ENCODE results near the gene PTGES3.
A peak's percentile ranks its signal among the peaks of the same experiment; 100 is the strongest.
"Not testable (repeated sequence)": the region's sequence is repeated elsewhere in the genome, so short reads cannot be mapped to it uniquely, and the experiment has no call there.

The PTGES3 gene

GRCh38 chr12:56648023-56648422 is 40.1 kb downstream of the PTGES3 start:
- DNase-seq: not testable (repeated sequence)

- DNase-seq: peak; percentile 90
Observed at GRCh38 chr12:56645717-56646446, 42.2 kb downstream of the PTGES3 start, which contains the start of gene ATP5F1B. ATP5F1B (minus strand) TSS chr12:56645984; CDS start chr12:56645963, 21 bp downstream.

- DNase-seq: no peak
Observed at GRCh38 chr12:56645201-56645716, 42.8 kb downstream of the PTGES3 start.

GRCh38 chr12:56644654-56645053 is 43.4 kb downstream of the PTGES3 start:
- DNase-seq: no peak

GRCh38 chr12:56641219-56641618 is 46.9 kb downstream of the PTGES3 start:
- no peak for DNase-seq

GRCh38 chr12:56637621-56638020 is 50.5 kb downstream of the PTGES3 start:
- DNase-seq: no peak

GRCh38 chr12:56636675-56637540 is 51.2 kb downstream of the PTGES3 start:
- peak; percentile 92 for DNase-seq

GRCh38 chr12:56635806-56636674 is 52.0 kb downstream of the PTGES3 start:
- DNase-seq: peak; percentile 92

GRCh38 chr12:56634837-56635791 is 53.0 kb downstream of the PTGES3 start:
- peak; percentile 84 for DNase-seq

- DNase-seq: peak; percentile 65
Observed at GRCh38 chr12:56634242-56634836, 53.7 kb downstream of the PTGES3 start.

- no peak for DNase-seq
Observed at GRCh38 chr12:56633468-56634241, 54.4 kb downstream of the PTGES3 start.

GRCh38 chr12:56632701-56633467 is 55.2 kb downstream of the PTGES3 start:
- DNase-seq: no peak

- peak; percentile 82 for DNase-seq
Observed at GRCh38 chr12:56631790-56632700, 56.0 kb downstream of the PTGES3 start.

GRCh38 chr12:56630180-56630632 is 57.9 kb downstream of the PTGES3 start, which contains the start of gene BAZ2A:
BAZ2A (minus strand) TSS chr12:56630326; CDS start chr12:56617530, 12,796 bp downstream.
- peak; percentile 91 for DNase-seq

GRCh38 chr12:56629459-56630179 is 58.5 kb downstream of the PTGES3 start:
- DNase-seq: peak; percentile 78

GRCh38 chr12:56628671-56629458 is 59.2 kb downstream of the PTGES3 start:
- peak; percentile 77 for DNase-seq
